NCI-H82 (cell line): ENCODE results near the gene OR10AD1.
A peak's percentile ranks its signal among the peaks of the same experiment; 100 is the strongest.
"Not testable (repeated sequence)": the region's sequence is repeated elsewhere in the genome, so short reads cannot be mapped to it uniquely, and the experiment has no call there.

ENCODE experiments used
- DNase-seq: peaks from one replicate; lab custom pipeline; 2025; lab: John Stamatoyannopoulos, UW

OR10AD1 gene

GRCh38 chr12:48203192-48203591 lies at the start of gene OR10AD1:
TSS of gene OR10AD1 (minus strand) at chr12:48203292. CDS start at chr12:48203292, 0 bp downstream.
- no peak for DNase-seq

- DNase-seq, result no peak
Observed at GRCh38 chr12:48247181-48247966, 44.3 kb upstream of the OR10AD1 start.

- no peak for DNase-seq
Observed at GRCh38 chr12:48237162-48237561, 34.1 kb upstream of the OR10AD1 start.

- DNase-seq, result no peak
Observed at GRCh38 chr12:48235796-48236333, 32.8 kb upstream of the OR10AD1 start.

GRCh38 chr12:48231169-48231958 lies 28.3 kb upstream of the OR10AD1 start:
- not testable (repeated sequence) for DNase-seq

GRCh38 chr12:48224533-48224932 lies 21.4 kb upstream of the OR10AD1 start:
- not testable (repeated sequence) for DNase-seq

GRCh38 chr12:48221645-48222044 lies 18.6 kb upstream of the OR10AD1 start:
- DNase-seq, result no peak

GRCh38 chr12:48220701-48221100 lies 17.6 kb upstream of the OR10AD1 start:
- no peak for DNase-seq

- no peak for DNase-seq
Observed at GRCh38 chr12:48219631-48220030, 16.5 kb upstream of the OR10AD1 start.

GRCh38 chr12:48216785-48217184 lies 13.7 kb upstream of the OR10AD1 start:
- no peak for DNase-seq

- DNase-seq, result not testable (repeated sequence)
Observed at GRCh38 chr12:48209495-48209894, 6.4 kb upstream of the OR10AD1 start.

- no peak for DNase-seq
Observed at GRCh38 chr12:48202766-48203165, 326 bp downstream of the OR10AD1 start.

GRCh38 chr12:48201516-48201915 lies 1.6 kb downstream of the OR10AD1 start:
- no peak for DNase-seq

GRCh38 chr12:48201091-48201490 lies 2.0 kb downstream of the OR10AD1 start:
- no peak for DNase-seq

GRCh38 chr12:48199774-48200221 lies 3.3 kb downstream of the OR10AD1 start:
- DNase-seq, result no peak

- no peak for DNase-seq
Observed at GRCh38 chr12:48198985-48199384, 4.1 kb downstream of the OR10AD1 start.

GRCh38 chr12:48198672-48198971 lies 4.5 kb downstream of the OR10AD1 start:
- DNase-seq, result no peak

GRCh38 chr12:48197971-48198671 lies 5.0 kb downstream of the OR10AD1 start:
- peak; percentile 59 for DNase-seq

- peak; percentile 19 for DNase-seq
Observed at GRCh38 chr12:48197549-48197970, 5.5 kb downstream of the OR10AD1 start.

GRCh38 chr12:48194799-48195201 lies 8.3 kb downstream of the OR10AD1 start:
- DNase-seq, result no peak

- DNase-seq, result no peak
Observed at GRCh38 chr12:48193623-48194022, 9.5 kb downstream of the OR10AD1 start.

- no peak for DNase-seq
Observed at GRCh38 chr12:48192861-48193260, 10.2 kb downstream of the OR10AD1 start.
